ENCODE results near the gene PARD3.

The PARD3 gene

DNA sequence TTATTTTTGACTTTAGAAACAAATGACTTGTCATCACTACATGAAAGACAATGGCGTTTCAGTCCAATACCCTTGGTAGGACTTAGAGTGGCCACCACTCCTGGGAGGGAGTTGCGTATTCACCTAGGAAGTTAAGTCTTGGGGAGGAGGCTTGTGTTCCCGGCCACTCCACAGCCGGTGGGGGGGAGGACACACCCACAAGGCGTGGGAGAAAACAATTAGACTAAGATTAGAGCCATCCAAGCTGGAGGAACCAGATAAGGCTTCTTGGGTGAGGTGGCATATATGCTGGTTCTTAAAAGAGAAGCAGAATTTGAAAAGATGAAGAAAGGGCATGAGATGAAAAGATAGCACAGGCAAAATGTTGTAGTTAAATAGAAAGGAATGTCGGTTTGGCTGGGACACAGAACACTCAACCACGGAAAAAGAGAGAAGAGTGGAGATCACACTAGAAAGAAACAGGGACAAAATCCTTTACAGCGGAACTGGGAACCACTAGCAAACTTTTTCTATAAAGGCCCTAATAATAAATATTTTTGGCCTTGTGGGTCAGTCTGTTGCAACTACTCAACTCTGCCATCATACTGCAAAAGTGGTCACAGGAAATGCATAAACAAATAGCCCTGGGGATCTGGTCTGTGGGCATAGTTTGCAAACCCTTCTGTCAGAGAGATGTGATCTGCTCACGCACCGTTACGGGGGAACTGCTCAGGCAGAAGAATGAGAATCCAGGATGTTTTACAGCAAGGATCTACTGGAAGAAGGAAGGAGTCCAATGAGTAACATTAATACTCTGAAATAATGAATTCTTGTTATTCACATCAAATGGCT lies 651.8 kb downstream of the PARD3 start:
- Histone ChIP-seq H3K4me3 (replicated peaks; ENCODE audit: low read depth, low read length) (no peak overlapping the region), H3K36me3 (ENCODE audit: control insufficient read depth, insufficient read depth, low read length) (no peaks in the 10 kb centered on the region), H3K27me3 (replicated peaks; ENCODE audit: control insufficient read depth, insufficient read depth, low read length) (no peaks in the 10 kb centered on the region)
- TF ChIP-seq, protein P1, sequence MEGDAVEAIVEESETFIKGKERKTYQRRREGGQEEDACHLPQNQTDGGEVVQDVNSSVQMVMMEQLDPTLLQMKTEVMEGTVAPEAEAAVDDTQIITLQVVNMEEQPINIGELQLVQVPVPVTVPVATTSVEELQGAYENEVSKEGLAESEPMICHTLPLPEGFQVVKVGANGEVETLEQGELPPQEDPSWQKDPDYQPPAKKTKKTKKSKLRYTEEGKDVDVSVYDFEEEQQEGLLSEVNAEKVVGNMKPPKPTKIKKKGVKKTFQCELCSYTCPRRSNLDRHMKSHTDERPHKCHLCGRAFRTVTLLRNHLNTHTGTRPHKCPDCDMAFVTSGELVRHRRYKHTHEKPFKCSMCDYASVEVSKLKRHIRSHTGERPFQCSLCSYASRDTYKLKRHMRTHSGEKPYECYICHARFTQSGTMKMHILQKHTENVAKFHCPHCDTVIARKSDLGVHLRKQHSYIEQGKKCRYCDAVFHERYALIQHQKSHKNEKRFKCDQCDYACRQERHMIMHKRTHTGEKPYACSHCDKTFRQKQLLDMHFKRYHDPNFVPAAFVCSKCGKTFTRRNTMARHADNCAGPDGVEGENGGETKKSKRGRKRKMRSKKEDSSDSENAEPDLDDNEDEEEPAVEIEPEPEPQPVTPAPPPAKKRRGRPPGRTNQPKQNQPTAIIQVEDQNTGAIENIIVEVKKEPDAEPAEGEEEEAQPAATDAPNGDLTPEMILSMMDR (IDR thresholded peaks at IDR 0.05; ENCODE audit: insufficient read depth, low read length, poor library complexity, severe bottlenecking): no peak
- DNase-seq (ENCODE audit: extremely low read depth, insufficient read length): no peak

GRCh38 chr10:34161777-34162370 lies 653.2 kb downstream of the PARD3 start:
- H3K4me3 ChIP-seq (replicated peaks; ENCODE audit: low read depth, low read length): no peak overlapping the region
- no peak for DNase-seq (ENCODE audit: extremely low read depth, insufficient read length)
- TF ChIP-seq, protein P1 (IDR thresholded peaks at IDR 0.05; ENCODE audit: insufficient read depth, low read length, poor library complexity, severe bottlenecking): no peak

GRCh38 chr10:34160595-34160994 lies 654.5 kb downstream of the PARD3 start:
- H3K4me3 ChIP-seq (replicated peaks; ENCODE audit: low read depth, low read length): no peak overlapping the region
- no peaks in the 10 kb centered on the region for H3K36me3 ChIP-seq (ENCODE audit: control insufficient read depth, insufficient read depth, low read length)
- H3K27me3 ChIP-seq (replicated peaks; ENCODE audit: control insufficient read depth, insufficient read depth, low read length): no peaks in the 10 kb centered on the region
- TF ChIP-seq, protein P1 (IDR thresholded peaks at IDR 0.05; ENCODE audit: insufficient read depth, low read length, poor library complexity, severe bottlenecking): no peak
- DNase-seq (ENCODE audit: extremely low read depth, insufficient read length): no peak

More at GRCh38 chr10:34161777-34162370, 653.2 kb downstream of the PARD3 start:
- no peaks in the 10 kb centered on the region for H3K36me3 ChIP-seq (ENCODE audit: control insufficient read depth, insufficient read depth, low read length)
- H3K27me3 ChIP-seq (replicated peaks; ENCODE audit: control insufficient read depth, insufficient read depth, low read length): no peaks in the 10 kb centered on the region

DNA sequence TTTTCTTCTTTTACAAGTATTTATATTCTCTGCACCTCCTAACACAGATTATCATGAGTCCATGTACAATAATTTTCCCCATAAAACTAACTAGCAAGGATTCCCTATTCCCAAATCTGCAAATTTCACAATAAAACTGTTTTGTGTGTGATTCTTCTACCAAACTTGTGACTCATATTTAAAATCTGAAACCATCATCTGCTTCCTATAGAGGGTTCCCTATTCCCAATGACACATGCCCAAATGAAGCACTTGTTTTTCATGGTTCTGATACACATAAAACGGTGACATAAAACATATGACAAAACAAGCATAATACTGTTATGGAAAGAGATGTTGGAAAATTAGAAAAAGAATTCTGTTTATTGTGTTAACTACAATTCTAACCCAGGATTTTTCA lies 657.6 kb downstream of the PARD3 start:
- TF ChIP-seq, protein P1 (IDR thresholded peaks at IDR 0.05; ENCODE audit: insufficient read depth, low read length, poor library complexity, severe bottlenecking): no peak
- Histone ChIP-seq H3K27me3 (replicated peaks; ENCODE audit: control insufficient read depth, insufficient read depth, low read length) (no peaks in the 10 kb centered on the region), H3K4me3 (replicated peaks; ENCODE audit: low read depth, low read length) (no peak overlapping the region), H3K36me3 (ENCODE audit: control insufficient read depth, insufficient read depth, low read length) (no peaks in the 10 kb centered on the region)
- DNase-seq (ENCODE audit: extremely low read depth, insufficient read length): no peak

GRCh38 chr10:34156781-34157425 lies 658.2 kb downstream of the PARD3 start:
- no peak overlapping the region for H3K4me3 ChIP-seq (replicated peaks; ENCODE audit: low read depth, low read length)
- H3K36me3 ChIP-seq (ENCODE audit: control insufficient read depth, insufficient read depth, low read length): no peaks in the 10 kb centered on the region
- TF ChIP-seq, protein P1 (IDR thresholded peaks at IDR 0.05; ENCODE audit: insufficient read depth, low read length, poor library complexity, severe bottlenecking): no peak
- no peak for DNase-seq (ENCODE audit: extremely low read depth, insufficient read length)
- H3K27me3 ChIP-seq (replicated peaks; ENCODE audit: control insufficient read depth, insufficient read depth, low read length): no peaks in the 10 kb centered on the region

Data from GM06990 (cell line).